Adrenal gland (tissue), 5 donors: ENCODE data around the gene DSE.

Experiments
- POLR2A ChIP-seq, 2 donors: fragments of 450-650 bp; IDR thresholded peaks; one replicate each; pipeline ENCODE4 v1.6.1; 2017; ENCODE audit warnings: antibody characterized with exemption in 2 of 2, mild to moderate bottlenecking in 2 of 2, moderate library complexity in 1 of 2
- TF ChIP-seq, protein P1 (sequence below), 6 experiments: fragments of 450-650 bp in 4 of 6; fragments of 200-600 bp in 2 of 6; sonication (generic) in 1 of 6; IDR thresholded peaks; 1 replicate in 5 of 6; 2 replicates in 1 of 6; pipeline versions ENCODE4 v1.5.1 to v1.8.0; 2016 to 2021; ENCODE audit warnings: antibody characterized with exemption in 6 of 6, mild to moderate bottlenecking in 2 of 6, moderate library complexity in 1 of 6
- donor health status: DM: no; HTN: no; CAD: no.

- TF ChIP-seq POLR2A (IDR thresholded peaks at IDR 0.05): no peak
- TF ChIP-seq, protein P1, sequence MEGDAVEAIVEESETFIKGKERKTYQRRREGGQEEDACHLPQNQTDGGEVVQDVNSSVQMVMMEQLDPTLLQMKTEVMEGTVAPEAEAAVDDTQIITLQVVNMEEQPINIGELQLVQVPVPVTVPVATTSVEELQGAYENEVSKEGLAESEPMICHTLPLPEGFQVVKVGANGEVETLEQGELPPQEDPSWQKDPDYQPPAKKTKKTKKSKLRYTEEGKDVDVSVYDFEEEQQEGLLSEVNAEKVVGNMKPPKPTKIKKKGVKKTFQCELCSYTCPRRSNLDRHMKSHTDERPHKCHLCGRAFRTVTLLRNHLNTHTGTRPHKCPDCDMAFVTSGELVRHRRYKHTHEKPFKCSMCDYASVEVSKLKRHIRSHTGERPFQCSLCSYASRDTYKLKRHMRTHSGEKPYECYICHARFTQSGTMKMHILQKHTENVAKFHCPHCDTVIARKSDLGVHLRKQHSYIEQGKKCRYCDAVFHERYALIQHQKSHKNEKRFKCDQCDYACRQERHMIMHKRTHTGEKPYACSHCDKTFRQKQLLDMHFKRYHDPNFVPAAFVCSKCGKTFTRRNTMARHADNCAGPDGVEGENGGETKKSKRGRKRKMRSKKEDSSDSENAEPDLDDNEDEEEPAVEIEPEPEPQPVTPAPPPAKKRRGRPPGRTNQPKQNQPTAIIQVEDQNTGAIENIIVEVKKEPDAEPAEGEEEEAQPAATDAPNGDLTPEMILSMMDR (IDR thresholded peaks at IDR 0.05): no peak
Measured at GRCh38 chr6:116408491-116408890, 37.7 kb downstream of the DSE start.
